Adrenal gland (tissue), 12 donors: ENCODE results near the gene FAM170B. TPM values are rescaled to one million over a fixed set of nuclear protein-coding genes. Genes with fewer than 3 reads are reported as not detected.

Experiments
- DNase-seq, 7 donors: peaks; one replicate each; pipeline ENCODE4 v3.0.0-alpha.2; 2019 to 2020
- H3K27ac ChIP-seq, 5 donors: fragments of 200-600 bp; sonication (generic) in 4 of 5; 1 replicate in 3 of 5; 2 replicates in 2 of 5; pipeline versions ENCODE4 v1.5.1 to v1.8.0; 2016 to 2020; ENCODE audit warnings: mild to moderate bottlenecking in 1 of 5
- H3K27me3 ChIP-seq: fragments of 200-600 bp; 2 replicates; pipeline ENCODE4 v1.8.0; 2021
- H3K36me3 ChIP-seq, 2 donors: fragments of 200-600 bp; replicated peaks in 1 of 2; 1 replicate in 1 of 2; 2 replicates in 1 of 2; pipeline versions ENCODE4 v1.5.1 to v1.8.0; 2018 to 2022
- H3K4me1 ChIP-seq, 2 donors: fragments of 200-600 bp; replicated peaks in 1 of 2; 1 replicate in 1 of 2; 2 replicates in 1 of 2; pipeline versions ENCODE4 v1.5.1 to v1.8.0; 2018 to 2021
- H3K4me3 ChIP-seq, 4 donors: fragments of 200-600 bp; sonication (generic) in 3 of 4; one replicate each; pipeline ENCODE4 v1.5.1; 2016 to 2018
- H3K9me3 ChIP-seq, 3 donors: fragments of 200-600 bp; sonication (generic) in 1 of 3; replicated peaks in 1 of 3; 1 replicate in 2 of 3; 2 replicates in 1 of 3; pipeline versions ENCODE4 v1.5.1 to v1.8.0; 2016 to 2021
- CTCF ChIP-seq, 6 experiments: fragments of 450-650 bp in 4 of 6; fragments of 200-600 bp in 2 of 6; sonication (generic) in 1 of 6; IDR thresholded peaks; 1 replicate in 5 of 6; 2 replicates in 1 of 6; pipeline versions ENCODE4 v1.5.1 to v1.8.0; 2016 to 2021; ENCODE audit warnings: antibody characterized with exemption in 6 of 6, mild to moderate bottlenecking in 2 of 6, moderate library complexity in 1 of 6
- POLR2A ChIP-seq, 2 donors: fragments of 450-650 bp; IDR thresholded peaks; one replicate each; pipeline ENCODE4 v1.6.1; 2017; ENCODE audit warnings: antibody characterized with exemption in 2 of 2, mild to moderate bottlenecking in 2 of 2, moderate library complexity in 1 of 2
- WGBS, 4 donors: extraction: QIAGEN DNeasy Blood & Tissue Kit in 2 of 4; methylation state at CpG; one replicate each; pipeline versions ENCODE4 v1.1.5 to v1.1.7; 2013 to 2017; 5-methylcytosine and 5-hydroxymethylcytosine counted together
- intact Hi-C, 2 donors: fragments of 100-400 bp; cut with DNase I; formaldehyde crosslinking; loops; one replicate each; pipeline versions ENCODE4 v1.14.1 to v1.15.0; 2022 to 2023
- polyA plus RNA-seq, 3 donors: library from polyadenylated mRNA; stranded (reverse); fragments of 200-250 nt in 2 of 3; fragments of 350-450 nt in 1 of 3; fragmentation: Illumina TruSeq in 1 of 3; extraction: RNeasy Lipid Tissue Mini Kit (QIAGEN cat#74804) in 1 of 3; gene quantifications; one replicate each; pipeline ENCODE4 v1.2.3, GENCODE V29; 2013 to 2014
- total RNA-seq, 9 donors: library from RNA; depleted of rRNA in 4 of 9; stranded (reverse); fragments of >200 nt in 4 of 9; fragments of 120-200 nt in 1 of 9; fragmentation: NEBNext Ultra II Directional in 1 of 9; extraction: Animal tissue kit (Norgen Biotek cat#: 25700) in 1 of 9; gene quantifications; one replicate each; pipeline versions ENCODE4 v1.1.0 to v1.2.4, GENCODE V29; 2013 to 2023
- donor health status: healthy with polysubstance abuse.
- donor health status: Bipolar disorder and iron deficiency.
- donor health status: DM: yes; HTN: yes; CAD: no.
- donor health status: DM: no; HTN: no; CAD: no.
- donor health status: DM: no; HTN: no; CAD: no.
- donor health status: DM: yes; HTN: yes; CAD: no.

FAM170B gene
- total and polyA plus RNA-seq, 12 donors: not detected

GRCh38 chr10:49165259-49165658 is 31.4 kb upstream of the FAM170B start:
- WGBS, 4 donors: 75 to 81% (median 78%) methylated on average over 5 to 7 of the region's 7 CpGs
- no peaks in the 10 kb centered on the region for H3K27me3 ChIP-seq
- intact Hi-C loops: loop anchor here in 1 of 2 donors (10.0 kb wide), 1 partner anchor 510 kb away; no protein-coding TSS in a partner anchor
- peak in 1 of 7 donors; percentile 31 for DNase-seq
- H3K36me3 ChIP-seq: no peaks in the 10 kb centered on the region
- H3K27ac ChIP-seq: no peak overlapping the region
- H3K4me1 ChIP-seq: no peaks in the 10 kb centered on the region
- TF ChIP-seq CTCF (IDR thresholded peaks at IDR 0.05) (no peak), POLR2A (IDR thresholded peaks at IDR 0.05) (no peak)
- H3K9me3 ChIP-seq: no peaks in the 10 kb centered on the region
- H3K4me3 ChIP-seq: no peak overlapping the region

GRCh38 chr10:49164559-49165188 is 30.9 kb upstream of the FAM170B start:
- peak in 6 of 7 donors; percentile 36 to 70 (median 58) for DNase-seq
- H3K4me1 ChIP-seq: no peaks in the 10 kb centered on the region
- no peak overlapping the region for H3K4me3 ChIP-seq
- TF ChIP-seq CTCF (IDR thresholded peaks at IDR 0.05): peak; percentile 55 to 83 (median 80)
- TF ChIP-seq POLR2A (IDR thresholded peaks at IDR 0.05): no peak
- no peaks in the 10 kb centered on the region for H3K9me3 ChIP-seq
- H3K27ac ChIP-seq: no peak overlapping the region
- WGBS, 4 donors: 49 to 62% (median 53%) methylated on average over 9 of the region's 9 CpGs
- intact Hi-C loops: loop anchor here (5.0 to 10.0 kb wide), 3 partner anchors 182 to 510 kb away; no protein-coding TSS in a partner anchor
- H3K36me3 ChIP-seq: no peaks in the 10 kb centered on the region
- no peaks in the 10 kb centered on the region for H3K27me3 ChIP-seq

- H3K4me3 ChIP-seq: no peak overlapping the region
- TF ChIP-seq POLR2A (IDR thresholded peaks at IDR 0.05): no peak
- TF ChIP-seq CTCF (IDR thresholded peaks at IDR 0.05): no peak
- H3K36me3 ChIP-seq: no peaks in the 10 kb centered on the region
- WGBS, 4 donors: 89 to 98% (median 93%) methylated on average over 4 of the region's 4 CpGs
- no peaks in the 10 kb centered on the region for H3K27me3 ChIP-seq
- no peaks in the 10 kb centered on the region for H3K9me3 ChIP-seq
- H3K27ac ChIP-seq: no peak overlapping the region
- no peaks in the 10 kb centered on the region for H3K4me1 ChIP-seq
- intact Hi-C loops: loop anchor here (5.0 to 10.0 kb wide), 3 partner anchors 181 to 509 kb away; no protein-coding TSS in a partner anchor
- peak in 1 of 7 donors; percentile 41 for DNase-seq
Measured at GRCh38 chr10:49163741-49164140, 29.9 kb upstream of the FAM170B start.

GRCh38 chr10:49162761-49163310 is 29.0 kb upstream of the FAM170B start:
- H3K9me3 ChIP-seq: no peaks in the 10 kb centered on the region
- H3K36me3 ChIP-seq: no peaks in the 10 kb centered on the region
- no peak overlapping the region for H3K27ac ChIP-seq
- no peak overlapping the region for H3K4me3 ChIP-seq
- TF ChIP-seq CTCF (IDR thresholded peaks at IDR 0.05) (no peak), POLR2A (IDR thresholded peaks at IDR 0.05) (no peak)
- H3K4me1 ChIP-seq: no peaks in the 10 kb centered on the region
- 84 to 95% (median 90%) methylated on average over 4 to 8 of the region's 8 CpGs for WGBS, 4 donors
- intact Hi-C loops: loop anchor here (5.0 to 10.0 kb wide), 3 partner anchors 181 to 508 kb away; no protein-coding TSS in a partner anchor
- DNase-seq: peak in 1 of 7 donors; percentile 25
- no peaks in the 10 kb centered on the region for H3K27me3 ChIP-seq
